GM12892 (cell line): Measurements from ENCODE around the gene SCFD2.

Experiments used
- POLR2AphosphoS5 ChIP-seq: IDR thresholded peaks from 2 replicates; pipeline ENCODE4 v1.6.1; 2011; ENCODE audit warnings: low read depth, low read length, control low read depth
- TAF1 ChIP-seq: IDR thresholded peaks from 2 replicates; pipeline ENCODE4 v1.6.1; 2011; ENCODE audit warnings: low read depth, mild to moderate bottlenecking, control low read depth, low read length, borderline replicate concordance

DNA sequence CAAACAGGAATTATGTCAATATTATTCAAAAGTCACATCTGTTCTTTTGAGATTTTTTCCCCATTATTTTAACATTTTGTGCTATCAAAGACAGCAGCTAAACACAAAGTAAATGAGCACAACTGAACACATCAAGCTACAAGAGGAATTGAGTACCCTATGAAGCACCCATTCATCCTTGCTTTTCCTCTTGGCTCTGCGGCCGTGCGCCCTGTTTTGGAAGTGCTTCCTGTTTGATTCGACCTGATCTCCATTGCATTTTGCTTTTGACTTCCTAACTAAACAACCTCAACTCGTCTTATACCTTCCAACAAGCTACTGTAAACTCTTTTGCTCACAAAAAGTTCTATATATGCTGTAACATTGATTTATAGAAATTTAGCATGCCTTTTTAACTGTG is 85.0 kb downstream of the SCFD2 start:
- TF ChIP-seq POLR2AphosphoS5 (no peak), TAF1 (no peak)
